ENCODE results near the gene GABRG3. TPM values are rescaled to one million over a fixed set of nuclear protein-coding genes. Genes with fewer than 3 reads are reported as not detected.

The GABRG3 gene
- total and polyA plus RNA-seq, 8 donors: 0.35 TPM; not detected in 7

DNA sequence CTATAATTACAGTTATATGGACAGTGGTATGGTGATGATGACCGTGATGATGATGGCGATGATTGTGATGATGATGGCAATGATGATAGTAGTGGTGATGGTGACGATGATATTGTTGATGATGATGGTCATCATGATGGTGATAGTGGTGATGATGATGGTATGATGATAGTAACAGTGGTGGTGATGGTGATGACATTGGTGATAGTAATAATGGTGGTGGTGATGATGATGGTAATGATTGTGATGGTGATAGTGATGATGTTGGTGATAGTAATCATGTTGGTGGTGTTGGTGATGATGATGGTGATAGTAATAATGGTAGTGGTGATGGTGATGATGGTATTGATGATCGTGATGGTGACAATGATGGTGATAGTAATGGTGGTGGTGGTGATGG lies 504.4 kb downstream of the GABRG3 start:
- FAIRE-seq: no peak
- TF ChIP-seq, protein P1, sequence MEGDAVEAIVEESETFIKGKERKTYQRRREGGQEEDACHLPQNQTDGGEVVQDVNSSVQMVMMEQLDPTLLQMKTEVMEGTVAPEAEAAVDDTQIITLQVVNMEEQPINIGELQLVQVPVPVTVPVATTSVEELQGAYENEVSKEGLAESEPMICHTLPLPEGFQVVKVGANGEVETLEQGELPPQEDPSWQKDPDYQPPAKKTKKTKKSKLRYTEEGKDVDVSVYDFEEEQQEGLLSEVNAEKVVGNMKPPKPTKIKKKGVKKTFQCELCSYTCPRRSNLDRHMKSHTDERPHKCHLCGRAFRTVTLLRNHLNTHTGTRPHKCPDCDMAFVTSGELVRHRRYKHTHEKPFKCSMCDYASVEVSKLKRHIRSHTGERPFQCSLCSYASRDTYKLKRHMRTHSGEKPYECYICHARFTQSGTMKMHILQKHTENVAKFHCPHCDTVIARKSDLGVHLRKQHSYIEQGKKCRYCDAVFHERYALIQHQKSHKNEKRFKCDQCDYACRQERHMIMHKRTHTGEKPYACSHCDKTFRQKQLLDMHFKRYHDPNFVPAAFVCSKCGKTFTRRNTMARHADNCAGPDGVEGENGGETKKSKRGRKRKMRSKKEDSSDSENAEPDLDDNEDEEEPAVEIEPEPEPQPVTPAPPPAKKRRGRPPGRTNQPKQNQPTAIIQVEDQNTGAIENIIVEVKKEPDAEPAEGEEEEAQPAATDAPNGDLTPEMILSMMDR (IDR thresholded peaks at IDR 0.05): no peak
- no peak for DNase-seq
- Histone ChIP-seq H3K27me3 (no peaks in the 10 kb centered on the region), H3K27ac (no peak overlapping the region), H3K9me3 (no peaks in the 10 kb centered on the region), H3K4me3 (no peak overlapping the region), H3K4me1 (no peaks in the 10 kb centered on the region), H3K36me3 (no peaks in the 10 kb centered on the region)
- intact Hi-C loops (cut with DNase I): no loop called here
- ATAC-seq: no peak
- 81 to 84% methylated on average over 4 of the region's 4 CpGs for WGBS, 2 donors

DNA sequence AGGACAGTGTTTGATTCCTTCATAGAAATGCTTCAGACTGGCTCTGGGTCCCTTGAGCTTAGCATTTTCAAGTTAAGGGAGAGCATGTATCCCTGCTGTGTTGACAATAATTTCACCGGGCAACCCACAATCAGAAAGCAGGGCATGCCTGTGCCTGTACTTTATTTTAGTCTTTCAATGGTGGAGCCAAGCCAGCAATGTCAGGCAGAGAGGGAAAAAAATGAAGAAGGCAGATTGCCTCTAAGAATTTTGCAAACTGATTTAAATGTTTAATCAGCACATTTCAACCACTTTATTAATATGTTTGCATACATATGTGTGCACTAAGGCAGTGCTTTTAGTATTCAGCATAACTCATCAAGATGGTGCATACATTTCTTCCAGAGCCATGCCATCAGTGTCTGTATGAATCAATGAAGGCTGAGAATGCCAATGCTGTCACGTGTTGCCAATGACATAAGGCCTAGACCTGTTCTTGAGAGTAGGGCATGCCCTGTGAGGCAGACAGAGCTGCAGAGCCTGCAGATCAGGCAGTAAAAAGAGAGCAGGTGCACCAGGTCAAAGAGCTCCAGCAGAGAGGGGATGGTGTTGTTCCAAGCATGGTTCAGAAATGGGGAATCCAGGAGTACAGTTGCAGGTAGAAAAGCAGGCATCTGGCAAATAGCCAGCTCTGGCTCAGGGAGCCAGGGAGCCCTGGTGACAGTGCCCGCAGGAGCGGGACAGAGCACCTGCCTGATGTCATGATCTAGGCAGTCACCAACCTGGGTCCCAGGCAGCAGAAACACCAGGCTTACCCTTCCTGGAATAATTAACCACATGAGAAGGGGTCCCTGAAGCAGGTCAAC lies 508.5 kb downstream of the GABRG3 start:
- no peaks in the 10 kb centered on the region for H3K27me3 ChIP-seq
- TF ChIP-seq, protein P1 (IDR thresholded peaks at IDR 0.05): no peak
- FAIRE-seq: no peak
- no peak for DNase-seq
- 78 to 84% methylated on average over 4 of the region's 4 CpGs for WGBS, 2 donors
- H3K4me1 ChIP-seq: no peaks in the 10 kb centered on the region
- intact Hi-C loops (cut with DNase I): no loop called here
- H3K4me3 ChIP-seq: no peak overlapping the region
- no peaks in the 10 kb centered on the region for H3K9me3 ChIP-seq
- no peaks in the 10 kb centered on the region for H3K36me3 ChIP-seq
- ATAC-seq: no peak
- no peak overlapping the region for H3K27ac ChIP-seq

DNA sequence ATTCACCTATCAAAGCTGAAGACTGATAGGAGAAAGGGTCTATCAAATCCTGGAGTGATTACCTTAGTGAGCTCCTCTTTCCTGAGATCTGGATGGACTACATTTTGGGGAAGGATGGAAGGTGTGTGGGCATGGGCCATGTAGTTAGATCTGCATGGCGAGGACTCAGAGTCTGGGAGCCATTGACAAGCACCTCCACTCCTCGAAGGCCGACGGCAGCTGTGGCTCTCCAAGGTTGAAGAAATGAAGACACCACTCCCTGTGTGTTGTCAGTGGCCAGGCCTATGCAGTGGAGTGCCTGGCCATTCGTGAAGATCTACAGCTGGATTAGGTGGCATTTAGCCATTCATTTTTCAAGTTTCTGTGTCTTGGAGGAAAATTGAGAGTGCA lies 509.2 kb downstream of the GABRG3 start:
- WGBS, 2 donors: 77 to 92% methylated on average over 5 of the region's 5 CpGs
- Histone ChIP-seq H3K4me3 (no peak overlapping the region), H3K9me3 (no peaks in the 10 kb centered on the region), H3K27ac (no peak overlapping the region), H3K27me3 (no peaks in the 10 kb centered on the region), H3K4me1 (no peaks in the 10 kb centered on the region), H3K36me3 (no peaks in the 10 kb centered on the region)
- TF ChIP-seq, protein P1 (IDR thresholded peaks at IDR 0.05): no peak
- ATAC-seq (no peak), FAIRE-seq (no peak), DNase-seq (no peak)
- intact Hi-C loops (cut with DNase I): no loop called here

DNA sequence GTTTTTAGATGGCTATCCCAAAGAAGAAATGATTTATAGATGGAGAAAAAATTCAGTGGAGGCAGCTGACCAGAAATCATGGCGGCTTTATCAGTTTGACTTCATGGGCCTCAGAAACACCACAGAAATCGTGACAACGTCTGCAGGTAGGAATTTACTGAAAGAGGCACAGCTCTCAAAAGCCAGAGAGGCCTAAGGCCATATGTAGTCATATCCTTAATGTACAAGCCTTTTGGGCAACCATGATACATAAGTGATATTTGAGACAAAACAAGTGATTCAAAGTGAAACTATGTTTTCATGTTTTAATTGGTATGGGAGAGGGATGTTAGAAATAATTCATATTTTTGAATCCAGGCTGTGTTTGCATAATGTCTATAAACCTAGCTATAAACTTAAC lies 509.7 kb downstream of the GABRG3 start:
- Histone ChIP-seq H3K27me3 (no peaks in the 10 kb centered on the region), H3K36me3 (no peaks in the 10 kb centered on the region), H3K27ac (no peak overlapping the region), H3K9me3 (no peaks in the 10 kb centered on the region), H3K4me3 (no peak overlapping the region), H3K4me1 (no peaks in the 10 kb centered on the region)
- TF ChIP-seq, protein P1 (IDR thresholded peaks at IDR 0.05): no peak
- FAIRE-seq (no peak), DNase-seq (no peak), ATAC-seq (no peak)
- WGBS, 2 donors: 62 to 89% methylated on average over 3 of the region's 3 CpGs
- intact Hi-C loops (cut with DNase I): no loop called here

DNA sequence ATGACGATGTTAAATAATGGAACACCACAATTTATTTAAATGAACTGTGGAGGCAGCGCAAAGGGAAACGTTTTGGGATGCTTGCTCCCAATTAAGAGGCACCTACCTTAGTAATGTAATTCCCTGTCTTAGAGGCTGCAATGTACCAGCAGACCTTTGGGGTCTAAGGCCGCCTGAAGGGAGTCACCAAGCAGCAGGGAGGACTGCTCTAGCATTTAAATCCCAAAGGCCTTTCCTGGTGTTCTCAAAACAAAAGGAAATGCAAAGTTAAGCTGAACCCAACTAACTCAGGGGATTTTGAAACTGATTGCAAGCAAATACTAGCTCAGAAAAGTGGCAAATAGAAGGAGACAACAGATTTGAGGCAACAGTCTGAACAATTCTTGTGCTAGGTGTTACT lies 510.8 kb downstream of the GABRG3 start:
- no peak overlapping the region for H3K27ac ChIP-seq
- no peak for DNase-seq
- 61 to 67% methylated on average over 4 of the region's 4 CpGs for WGBS, 2 donors
- no peaks in the 10 kb centered on the region for H3K9me3 ChIP-seq
- ATAC-seq: no peak
- H3K36me3 ChIP-seq: no peaks in the 10 kb centered on the region
- H3K4me1 ChIP-seq: no peaks in the 10 kb centered on the region
- H3K27me3 ChIP-seq: no peaks in the 10 kb centered on the region
- no peak for FAIRE-seq
- TF ChIP-seq, protein P1 (IDR thresholded peaks at IDR 0.05): no peak
- H3K4me3 ChIP-seq: no peak overlapping the region
- intact Hi-C loops (cut with DNase I): no loop called here
